GF-D8 (cell line): ENCODE data around the gene NPL.

Source experiments
- DNase-seq: peaks from one replicate; lab custom pipeline; 2025; lab: John Stamatoyannopoulos, UW

Gene NPL

DNA sequence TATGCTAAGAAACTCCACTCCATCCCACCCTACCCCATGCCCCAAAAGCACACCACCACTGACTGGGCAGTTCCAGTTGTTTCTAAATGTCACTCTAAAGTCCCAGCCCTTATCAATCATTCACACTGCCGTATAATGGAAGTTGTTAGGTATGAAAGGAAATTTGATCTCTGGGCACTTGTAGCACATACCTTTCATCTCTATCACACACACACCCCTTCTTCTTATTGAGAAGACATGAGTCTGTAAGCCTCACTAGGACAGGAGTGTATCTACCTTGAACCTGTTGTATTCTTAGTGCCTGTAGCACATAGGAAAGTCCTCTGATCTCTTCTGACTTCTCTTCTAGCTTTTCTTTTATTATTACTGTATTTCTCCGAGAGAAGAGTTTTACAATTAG is 27.3 kb downstream of the NPL start:
- DNase-seq: no peak

DNA sequence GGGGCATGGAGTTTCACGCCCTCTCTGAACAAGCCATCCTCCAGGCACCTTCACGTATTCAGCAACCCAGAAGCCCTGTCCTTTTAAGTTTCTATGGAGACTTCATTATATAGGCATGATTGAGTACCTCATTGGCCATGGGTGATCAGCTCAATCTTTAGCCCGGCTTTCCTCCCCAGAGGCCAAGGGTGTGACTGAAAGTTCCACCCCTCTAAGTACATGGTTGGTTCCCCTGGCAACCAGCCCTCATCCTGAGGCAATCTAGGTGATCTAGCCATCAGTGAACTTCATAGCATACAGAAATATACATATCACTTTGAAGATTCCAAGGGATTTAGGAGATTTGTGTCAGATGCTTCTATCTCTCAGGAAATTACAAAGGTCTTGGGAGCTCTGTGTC is 28.2 kb downstream of the NPL start:
- no peak for DNase-seq

DNA sequence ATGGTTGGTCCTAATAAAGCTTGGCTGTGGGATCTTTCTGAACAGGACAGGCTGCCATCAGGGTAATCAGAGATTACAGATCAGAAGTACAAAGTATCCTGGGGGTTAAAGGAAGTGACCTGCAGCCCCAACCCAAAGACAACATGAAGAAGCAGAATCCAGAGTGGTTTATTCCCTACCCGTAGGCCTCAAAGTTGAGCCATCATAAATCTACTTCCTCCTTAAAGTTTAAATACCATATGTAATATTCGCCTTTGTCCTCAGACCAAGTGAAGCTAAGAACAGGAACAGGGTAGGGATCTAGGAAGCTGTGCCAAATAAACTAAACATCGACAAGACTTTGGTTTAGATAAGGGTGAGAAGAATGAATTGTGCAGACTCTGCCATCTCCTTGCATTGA is 33.6 kb downstream of the NPL start:
- DNase-seq: peak; percentile 4

DNA sequence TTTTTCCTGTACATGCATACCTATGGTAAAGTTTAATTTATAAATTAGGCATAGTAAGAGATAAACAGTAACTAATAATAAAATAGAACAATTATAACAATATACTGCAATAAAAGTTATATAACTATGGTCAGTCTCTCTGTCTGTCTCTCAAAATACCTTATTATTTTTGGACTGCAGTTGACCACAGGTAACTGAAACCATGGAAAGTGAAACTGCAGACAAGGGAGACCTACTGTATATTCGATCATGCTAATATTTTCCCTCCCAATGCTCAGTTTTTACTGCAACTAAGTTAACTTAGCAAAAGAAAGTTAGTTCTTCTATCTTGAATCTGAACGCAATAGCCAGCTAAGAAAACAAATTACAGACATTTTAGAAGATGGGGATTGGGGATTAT is 37.3 kb downstream of the NPL start:
- DNase-seq: no peak

DNA sequence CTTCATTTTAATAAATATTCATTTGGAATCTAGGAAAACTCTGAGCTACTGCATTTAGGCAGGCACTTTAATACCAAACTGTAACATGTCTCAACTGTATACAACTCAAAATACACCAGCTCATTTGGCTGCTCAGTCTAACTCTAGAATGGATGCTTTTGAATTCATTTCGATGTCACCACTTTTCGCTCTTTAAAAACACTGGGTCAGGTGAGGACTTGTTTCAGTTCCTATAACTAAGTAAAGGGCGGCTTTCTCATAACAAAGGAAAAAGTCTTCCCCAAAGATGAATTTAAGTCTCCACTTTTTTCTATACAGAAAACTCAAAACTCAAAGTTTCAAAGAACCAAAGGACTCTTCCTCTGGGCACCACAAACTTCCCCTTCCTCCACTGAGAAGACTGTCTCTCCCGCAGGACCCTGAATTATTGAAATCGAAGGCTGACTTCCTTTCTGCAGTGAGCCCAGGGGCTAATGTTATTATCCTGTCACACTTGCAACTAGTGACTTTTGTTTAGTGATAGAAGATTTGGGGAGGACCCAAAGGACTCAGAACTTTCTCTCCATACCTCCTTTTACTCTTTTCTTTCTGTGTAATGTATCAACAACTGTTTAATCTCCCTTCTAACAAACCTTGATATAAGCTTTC is 39.8 kb downstream of the NPL start:
- DNase-seq: no peak

DNA sequence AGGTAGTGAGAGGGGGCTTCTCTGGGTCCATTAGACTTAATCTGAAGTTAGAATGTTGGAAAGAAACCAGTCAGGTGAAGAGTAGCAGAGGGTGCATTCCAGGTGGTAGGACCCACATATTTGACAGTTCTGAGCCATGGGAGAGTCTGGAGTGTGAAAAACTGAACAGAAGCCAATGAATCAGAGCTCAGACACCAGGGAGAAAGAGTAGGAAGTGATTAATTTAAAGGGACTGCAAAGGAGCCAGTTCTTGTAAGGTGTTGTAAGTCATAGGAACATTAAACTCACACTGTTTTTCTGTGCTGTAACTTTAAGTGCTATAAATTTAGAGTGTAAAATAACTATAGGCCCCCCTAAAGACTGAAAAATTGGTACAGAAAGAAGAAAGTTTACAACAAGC is 43.7 kb downstream of the NPL start:
- DNase-seq: no peak

DNA sequence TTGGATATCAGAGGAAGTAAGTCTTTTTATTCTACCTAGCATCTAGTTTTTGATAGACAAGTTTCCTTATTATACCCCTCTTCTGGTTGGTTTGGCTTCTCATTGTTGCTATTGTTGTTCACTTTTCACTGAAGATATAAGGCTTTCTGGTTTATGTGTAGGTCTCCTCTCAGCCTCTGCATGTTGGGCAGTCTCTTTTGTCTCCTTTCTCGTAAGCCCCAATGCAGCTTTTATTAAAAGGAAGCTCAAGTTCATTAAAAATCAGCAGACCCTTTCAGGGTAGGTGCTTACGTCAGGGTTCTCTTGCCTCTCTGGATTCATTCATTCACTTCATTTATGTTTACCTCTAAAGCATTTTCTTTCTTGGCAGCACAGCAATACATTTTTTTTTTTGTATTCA is 44.8 kb downstream of the NPL start:
- no peak for DNase-seq

DNA sequence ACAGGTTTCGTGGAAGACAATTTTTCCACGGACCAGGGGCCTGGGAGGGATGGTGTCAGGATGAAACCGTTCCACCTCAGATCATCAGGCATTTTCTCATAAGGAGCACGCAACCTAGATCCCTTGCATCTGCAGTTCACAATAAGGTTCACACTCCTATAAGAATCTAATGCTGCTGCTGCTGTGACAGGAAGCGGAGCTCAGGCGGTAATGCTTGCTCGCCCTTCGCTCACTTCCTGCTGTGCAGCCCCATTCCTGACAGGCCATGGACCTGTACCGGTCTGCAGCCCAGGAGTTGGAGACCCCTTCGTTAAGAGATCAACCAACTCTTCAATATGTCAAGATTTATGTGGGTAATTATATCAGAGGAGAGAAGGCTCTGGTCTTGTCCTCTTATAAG is 46.2 kb downstream of the NPL start:
- DNase-seq: no peak

DNA sequence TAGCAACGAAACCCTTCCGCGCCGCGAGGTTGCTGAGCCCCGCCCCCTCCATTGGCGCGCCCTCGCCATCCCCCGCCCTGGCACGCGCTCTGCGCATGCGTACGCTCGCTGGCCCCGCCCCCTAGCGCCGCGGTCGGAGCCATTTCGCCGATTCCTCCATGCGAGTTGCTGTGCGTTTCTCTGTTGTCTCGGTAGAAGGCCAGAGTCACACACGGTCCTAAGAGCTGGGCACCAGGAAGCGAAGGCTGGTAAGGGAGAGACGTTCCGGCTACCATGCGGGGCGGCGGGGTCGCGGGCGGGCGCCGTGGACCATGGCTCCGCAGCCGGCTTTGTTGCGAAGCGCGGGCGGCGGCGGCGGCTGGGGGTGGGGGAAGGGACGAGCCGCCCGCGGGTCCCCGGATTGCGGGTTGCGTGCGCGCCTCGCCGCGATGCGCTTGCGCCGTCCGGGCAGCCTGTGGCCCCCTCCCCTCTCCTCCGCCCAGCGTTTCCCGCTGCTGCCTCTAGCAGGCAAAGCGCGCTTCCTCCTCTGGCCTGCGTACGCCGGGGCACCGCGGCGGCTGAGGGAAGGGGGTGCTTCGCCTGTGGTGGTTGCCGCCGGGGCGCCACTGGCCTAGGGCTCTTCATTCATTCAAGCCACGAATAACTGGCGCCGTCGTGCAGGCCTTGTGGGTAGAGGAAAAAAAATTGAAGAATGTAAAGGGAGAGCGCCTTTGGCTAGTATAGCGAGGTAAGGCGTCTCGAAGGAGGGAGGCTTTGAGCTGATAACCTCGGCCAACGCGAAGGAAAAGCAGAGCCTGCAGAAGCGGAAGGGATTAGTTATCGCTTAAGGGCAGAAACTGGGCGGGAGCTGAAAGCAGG is 49.9 kb downstream of the NPL start, which contains the start of gene DHX9:
Gene DHX9, plus strand, starts transcription at position 139 of the 858 bp plus-strand sequence. CDS start 3,220 bp downstream, outside the sequence.
- DNase-seq: peak; percentile 87

DNA sequence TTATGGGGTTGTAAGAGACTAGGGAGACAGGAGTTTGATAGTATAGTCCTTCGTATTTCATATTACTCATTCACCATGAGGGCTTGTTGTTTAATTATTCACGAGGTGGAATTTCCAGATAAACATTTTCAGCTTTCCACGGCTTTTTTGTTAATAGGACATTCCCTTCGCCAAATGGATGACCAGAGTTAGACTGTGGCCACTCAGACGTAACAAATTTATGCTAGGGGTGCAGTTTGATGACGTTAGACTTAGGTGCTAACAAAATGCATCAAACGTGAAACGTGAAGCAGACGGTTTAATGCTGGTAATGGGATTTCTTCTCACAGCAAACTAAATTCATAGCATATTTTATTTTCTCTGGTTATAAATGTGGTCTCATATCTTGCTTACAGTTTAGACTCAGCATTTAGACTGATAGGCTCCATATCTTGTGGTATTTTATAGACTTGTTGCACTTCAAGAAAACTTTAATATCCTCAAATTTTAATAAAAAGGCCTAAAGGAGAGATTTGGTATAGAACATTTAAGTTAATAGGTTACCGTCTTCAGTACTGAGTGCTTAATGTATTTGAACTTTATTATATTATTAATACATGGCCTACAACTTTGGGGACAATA is 51.9 kb downstream of the NPL start:
- no peak for DNase-seq

DNA sequence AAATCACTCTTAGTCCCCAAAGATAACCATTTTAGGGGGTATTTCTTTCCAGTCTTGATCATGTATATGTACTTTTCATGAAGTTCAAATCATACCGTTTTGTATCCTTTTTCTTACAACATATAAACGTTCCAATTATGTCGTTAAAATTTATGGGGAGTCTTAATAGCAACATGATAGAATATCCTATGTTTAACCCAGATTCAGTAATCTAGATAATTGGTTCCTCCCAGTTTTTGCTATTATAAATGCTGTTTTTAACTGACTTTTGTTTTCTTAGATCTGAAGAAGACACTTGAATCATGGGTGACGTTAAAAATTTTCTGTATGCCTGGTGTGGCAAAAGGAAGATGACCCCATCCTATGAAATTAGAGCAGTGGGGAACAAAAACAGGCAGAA is 52.7 kb downstream of the NPL start:
- DNase-seq: no peak

DNA sequence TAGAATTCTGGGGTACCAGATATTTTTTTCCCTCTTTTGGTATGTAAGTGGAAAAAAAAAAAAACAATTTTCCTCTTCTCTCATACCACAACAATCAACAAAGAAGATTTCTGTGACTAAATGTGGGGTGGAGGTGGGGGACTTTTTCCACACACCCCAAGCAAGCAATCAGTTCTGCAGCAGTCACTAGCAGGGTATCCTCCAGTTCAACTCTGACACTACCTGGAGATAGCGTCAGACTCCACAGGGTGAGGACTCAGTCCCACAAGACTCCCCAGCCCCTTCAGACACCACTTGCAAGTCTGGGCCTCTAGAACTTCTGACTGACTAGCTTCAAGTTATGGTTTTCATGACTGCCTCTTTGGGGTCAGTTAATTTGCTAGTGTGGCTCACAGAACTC is 55.8 kb downstream of the NPL start:
- no peak for DNase-seq

DNA sequence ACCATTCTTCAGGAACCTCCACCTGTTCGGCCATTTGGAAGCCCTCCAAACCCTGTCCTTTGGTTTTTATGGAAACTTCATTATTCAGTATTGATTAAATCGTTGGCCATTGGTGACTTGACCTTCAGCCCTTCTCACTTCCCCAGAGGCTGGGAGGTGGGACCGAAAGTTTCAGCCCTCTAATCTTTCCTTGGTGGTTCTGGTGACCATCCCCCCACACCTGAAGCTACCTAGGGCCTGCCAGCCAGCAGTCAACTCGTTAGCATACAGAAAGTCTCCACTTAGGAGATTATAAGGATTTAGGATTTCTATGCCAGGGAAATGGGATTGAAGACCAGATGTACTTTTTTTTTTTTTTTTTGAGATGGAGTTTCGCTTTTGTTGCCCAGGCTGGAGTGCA is 56.3 kb downstream of the NPL start:
- no peak for DNase-seq

DNA sequence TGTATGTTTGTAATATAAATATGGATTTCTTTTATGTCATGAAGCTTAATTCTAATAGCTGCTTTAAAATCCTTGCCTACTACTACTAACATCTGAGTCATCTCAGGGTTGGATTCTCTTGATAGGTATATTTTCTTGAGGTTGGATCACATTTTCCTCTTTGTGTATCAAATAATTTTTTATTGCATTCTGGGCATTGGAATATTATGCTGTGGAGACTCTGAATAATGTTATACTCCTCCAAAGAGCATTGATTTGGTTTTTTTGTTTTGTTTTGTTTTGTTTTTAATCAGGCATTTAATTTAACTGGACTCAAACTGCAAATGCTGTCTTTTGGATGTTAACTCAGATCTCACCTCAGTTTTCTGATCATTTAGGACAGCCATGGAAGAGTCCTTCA is 57.5 kb downstream of the NPL start:
- DNase-seq: no peak

DNA sequence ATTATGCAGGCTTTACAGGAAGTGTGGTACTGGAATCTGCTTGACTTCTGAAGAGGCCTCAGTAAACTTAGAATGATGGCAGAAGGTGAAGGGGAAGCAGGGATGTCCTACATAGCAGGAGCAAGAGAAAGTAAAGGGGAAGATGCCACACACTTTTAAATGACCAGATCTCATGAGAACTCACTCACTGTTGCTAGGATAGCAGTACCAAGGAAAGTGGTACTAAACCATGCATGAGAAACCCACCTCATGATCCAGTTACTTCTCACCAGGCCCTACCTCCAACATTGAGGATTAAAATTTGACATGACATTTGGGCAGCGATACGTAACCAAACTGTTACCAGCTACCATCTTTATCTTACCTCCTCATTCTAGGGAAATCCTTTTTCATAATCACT is 59.2 kb downstream of the NPL start:
- no peak for DNase-seq

DNA sequence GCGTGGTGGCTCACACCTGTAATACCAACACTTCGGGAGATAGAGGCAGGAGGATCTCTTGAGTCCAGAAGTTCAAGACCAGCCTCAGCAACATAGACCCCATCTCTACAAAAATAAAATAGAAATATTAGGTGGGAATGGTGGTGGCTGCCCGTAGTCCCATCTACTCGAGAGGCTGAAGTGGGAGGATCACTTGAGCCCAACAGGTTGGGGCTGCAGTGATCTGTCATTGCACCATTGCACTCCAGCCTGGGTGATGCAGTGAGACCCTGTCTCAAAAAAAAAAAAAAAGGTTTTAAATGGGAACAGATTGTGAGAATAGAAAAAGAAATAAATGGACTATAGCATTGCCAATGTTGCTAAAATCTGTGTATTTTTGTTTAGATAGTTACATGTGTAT is 60.7 kb downstream of the NPL start:
- DNase-seq: no peak

DNA sequence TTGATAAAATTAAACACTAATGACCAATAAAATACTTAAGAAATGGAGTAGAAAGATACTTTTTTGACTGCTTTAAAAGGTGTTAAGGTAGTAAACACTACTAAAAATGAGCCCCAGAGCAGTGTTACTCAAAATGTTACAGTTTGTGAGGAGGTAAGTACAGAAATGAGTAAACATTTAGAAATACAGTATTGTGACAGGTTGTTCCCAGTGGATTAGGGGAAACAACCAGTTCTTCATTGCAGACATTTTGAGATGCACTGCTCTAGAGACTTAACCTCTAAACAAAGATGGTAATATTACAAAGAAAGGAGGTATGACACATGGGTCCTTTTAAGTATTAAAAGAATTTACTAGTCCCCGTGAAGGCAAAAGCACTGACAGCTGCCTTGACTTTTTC is 62.3 kb downstream of the NPL start:
- DNase-seq: no peak

DNA sequence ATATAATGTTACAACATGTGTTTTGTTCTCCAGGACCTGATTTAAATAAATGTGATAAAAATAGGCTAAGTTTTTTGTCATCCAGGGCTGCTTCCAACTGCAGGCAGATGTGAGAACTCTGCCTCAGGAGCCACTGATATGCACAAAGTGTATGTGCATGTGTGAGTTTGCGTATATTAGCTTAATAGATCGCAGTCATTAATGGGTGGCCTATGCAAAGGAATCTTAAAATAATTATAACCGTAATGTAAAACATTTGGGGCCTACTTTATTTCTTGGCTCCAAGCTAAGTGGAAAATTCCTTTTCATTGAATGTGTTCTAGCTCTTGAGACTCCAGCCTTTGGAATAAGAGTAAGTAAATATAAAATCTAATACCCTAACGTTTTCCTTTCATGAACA is 66.3 kb downstream of the NPL start:
- no peak for DNase-seq

DNA sequence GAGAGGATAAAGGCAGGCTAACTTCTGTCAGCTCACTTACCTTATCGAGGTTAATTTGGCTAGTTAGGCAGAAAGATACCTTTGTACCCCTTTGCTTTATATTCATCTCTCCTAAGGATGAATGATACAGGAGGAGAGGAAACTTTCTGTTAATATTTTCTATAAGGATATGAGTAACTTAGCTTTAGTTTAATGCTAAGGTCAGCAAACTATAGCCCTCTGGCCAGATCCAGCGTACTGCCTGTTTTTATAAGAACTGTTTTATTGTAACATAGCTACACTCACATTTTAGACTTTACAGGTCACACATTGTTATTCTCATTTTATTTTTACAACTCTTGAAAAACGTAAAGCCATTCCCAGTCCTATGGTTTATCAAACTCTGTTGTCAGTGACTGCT is 67.6 kb downstream of the NPL start:
- no peak for DNase-seq

DNA sequence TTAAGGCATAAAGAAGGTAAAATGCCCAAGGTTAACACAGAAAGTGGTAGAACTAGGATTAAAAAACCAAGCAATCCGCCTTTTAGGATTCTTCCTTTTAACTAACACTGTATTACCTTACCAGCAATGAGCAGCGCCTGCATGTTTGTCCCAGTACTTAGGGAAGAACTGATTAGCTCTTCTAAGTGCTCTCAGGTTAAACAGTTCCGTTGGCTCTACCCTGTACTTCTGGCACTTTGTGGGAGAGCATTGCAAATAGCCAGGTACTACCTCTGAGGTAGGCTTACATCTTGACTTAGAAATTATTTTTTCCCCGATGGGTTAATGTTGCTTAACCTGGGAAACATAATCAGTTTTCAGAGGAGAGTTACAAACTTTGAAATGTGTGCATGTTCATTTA is 71.1 kb downstream of the NPL start:
- DNase-seq: no peak

DNA sequence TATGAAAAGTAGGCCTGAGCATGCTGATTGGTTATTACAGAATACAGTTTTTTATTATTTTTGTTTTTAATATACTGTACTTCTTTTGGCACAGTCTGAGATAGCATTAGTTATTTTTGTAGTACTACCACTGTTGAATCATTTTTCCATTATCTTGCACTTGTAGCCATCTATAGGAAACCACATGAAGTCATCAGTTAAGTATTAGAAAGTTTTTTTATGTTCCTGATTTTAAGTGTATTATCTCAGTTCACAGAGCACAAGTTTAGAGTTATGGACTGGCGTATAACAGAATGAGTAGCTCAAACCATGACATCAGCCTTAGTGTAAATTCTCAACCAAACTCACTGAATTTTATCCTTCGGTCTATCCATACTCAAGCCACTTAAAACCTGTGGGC is 72.4 kb downstream of the NPL start:
- DNase-seq: no peak

DNA sequence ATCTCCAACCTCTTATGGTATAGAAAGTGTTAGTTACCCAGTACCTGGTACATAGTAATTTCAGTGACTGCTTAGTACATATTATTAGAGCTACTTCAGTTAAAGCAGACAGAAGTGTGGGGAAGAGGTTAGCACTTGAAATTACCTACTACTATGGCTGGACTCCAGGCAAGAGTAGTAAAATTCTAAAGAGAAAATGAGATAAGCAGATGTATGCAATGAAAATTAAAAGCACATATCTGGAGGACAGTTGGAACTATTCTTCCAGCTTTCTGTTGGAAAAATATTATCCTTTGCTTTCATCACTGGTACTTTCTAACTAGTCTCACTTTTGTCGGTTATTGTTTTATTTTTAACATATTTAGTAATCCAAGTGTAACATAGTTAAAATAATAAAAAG is 73.3 kb downstream of the NPL start:
- DNase-seq: no peak

DNA sequence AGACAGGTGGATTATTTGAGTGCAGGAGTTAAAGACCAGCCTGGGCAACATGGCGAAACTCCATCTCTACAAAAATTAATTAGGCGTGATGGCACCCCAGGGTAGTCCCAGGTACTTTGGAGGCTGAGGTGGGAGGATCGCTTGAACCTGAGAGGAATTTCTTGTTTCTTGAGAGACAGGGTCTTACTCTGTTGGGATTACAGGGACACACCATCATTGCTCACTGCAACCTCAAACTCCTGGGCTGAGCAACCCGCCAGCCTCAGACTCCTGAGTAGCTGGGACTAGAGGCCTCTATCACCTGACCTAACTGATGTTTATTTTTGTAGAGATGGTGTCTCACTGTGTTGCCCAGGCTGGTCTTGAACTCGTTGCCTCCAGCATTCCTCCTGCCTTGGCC is 74.4 kb downstream of the NPL start:
- no peak for DNase-seq
